SH-SY5Y (cell line): ENCODE results near the gene VTI1A.

ENCODE experiments used
- GATA2 ChIP-seq: IDR thresholded peaks from 2 replicates; pipeline ENCODE4 v1.6.1; 2011; ENCODE audit warnings: mild to moderate bottlenecking, low read depth, low read length
- GATA3 ChIP-seq: IDR thresholded peaks from 2 replicates; pipeline ENCODE4 v1.6.1; 2011; ENCODE audit warnings: low read depth, mild to moderate bottlenecking, low read length, moderate library complexity

Gene VTI1A

DNA sequence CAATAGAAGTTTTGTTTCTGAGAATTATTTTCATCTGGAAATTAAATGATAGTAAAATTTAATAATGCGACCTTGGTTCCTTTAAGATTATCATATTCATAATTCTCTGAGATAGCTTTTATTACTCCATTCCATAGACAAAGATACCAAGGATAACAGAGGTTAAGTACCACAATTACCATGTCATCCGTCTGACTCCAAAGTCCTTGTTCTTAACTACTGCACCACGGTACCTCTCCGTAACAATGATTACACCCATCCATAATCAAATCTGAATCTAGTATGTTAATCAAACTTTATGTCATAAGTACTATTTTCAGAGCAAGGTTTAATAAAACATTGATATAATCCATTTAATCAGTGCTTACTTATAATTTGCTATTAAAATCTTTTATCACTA is 8.7 kb upstream of the VTI1A start:
- TF ChIP-seq GATA3 (no peak), GATA2 (no peak)

DNA sequence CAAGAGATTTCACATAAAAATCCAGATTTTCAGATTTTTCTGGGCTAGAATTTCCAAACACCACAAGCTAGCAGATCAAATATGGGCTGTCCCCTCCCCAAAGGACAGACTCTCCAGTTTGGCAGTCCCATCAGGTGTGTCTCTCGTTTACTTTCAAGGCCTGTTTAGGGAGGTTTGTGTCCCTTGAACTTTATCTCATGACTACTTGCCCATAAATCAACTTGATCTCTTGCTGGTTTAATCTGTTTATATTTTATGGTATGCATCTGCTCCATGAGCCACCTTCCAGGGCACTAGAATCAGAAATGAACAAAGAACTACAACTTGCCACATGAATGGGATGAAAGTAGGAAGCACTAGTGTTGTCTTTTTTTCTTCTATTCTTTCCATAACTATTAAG is 5.5 kb upstream of the VTI1A start:
- TF ChIP-seq GATA3: no peak
- TF ChIP-seq GATA2: no peak

DNA sequence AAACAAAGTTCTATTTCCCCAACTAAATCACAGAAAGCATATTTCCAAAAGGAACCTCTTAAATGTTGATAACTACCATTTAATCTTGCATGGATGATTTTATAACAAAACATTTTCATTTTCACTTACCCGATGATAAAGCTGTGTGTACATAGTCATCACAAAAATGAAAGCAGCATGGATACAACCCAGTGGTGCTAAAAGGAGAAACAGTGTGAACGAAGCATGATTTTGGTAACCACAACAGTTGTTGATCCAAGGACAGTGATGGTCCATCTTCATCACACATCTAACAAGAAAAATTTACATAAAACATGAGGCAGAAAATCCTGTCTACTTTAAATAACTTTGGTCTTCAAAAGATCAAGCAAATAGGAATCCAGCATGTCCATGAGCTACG is 5.0 kb upstream of the VTI1A start:
- TF ChIP-seq GATA2: no peak
- TF ChIP-seq GATA3: no peak

DNA sequence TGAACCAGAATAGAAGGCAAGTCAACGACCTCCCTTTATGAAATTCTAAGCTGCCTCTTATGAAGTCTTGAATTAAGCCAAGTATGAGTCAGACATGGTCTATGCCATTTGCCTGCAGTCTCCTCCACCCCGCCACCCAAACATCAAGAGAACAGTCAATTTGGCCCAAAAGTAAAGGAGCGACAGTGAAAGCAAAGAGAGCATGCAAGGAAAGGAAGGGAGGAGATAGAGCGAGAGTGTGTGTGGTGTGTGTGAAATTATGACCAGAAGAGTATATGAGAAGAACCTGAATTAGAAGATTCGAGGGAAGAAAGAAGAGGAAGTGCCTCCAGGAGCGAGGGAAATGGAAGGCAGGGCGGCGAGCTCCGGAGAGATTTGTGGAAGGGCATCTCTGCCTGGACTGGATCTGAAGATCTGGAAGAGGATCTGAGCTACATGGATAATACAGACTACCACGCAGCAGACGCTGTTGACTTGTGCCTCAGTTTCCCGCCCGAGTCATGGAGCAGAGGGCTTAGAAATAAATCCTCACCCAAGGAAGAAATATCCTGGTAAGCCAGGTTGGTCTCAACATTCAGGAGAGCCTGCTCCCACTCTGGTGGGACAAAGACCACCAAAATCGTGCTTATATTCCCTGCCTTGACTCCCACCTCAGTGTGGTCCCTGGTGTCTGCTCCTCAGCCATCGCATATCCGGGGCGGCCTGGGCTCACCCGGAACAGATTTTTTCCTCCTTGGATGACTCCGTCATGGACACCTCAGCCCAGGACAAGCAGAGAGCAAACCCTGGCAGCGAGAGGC is 760 bp upstream of the VTI1A start:
- no peak for TF ChIP-seq GATA3
- TF ChIP-seq GATA2: no peak

DNA sequence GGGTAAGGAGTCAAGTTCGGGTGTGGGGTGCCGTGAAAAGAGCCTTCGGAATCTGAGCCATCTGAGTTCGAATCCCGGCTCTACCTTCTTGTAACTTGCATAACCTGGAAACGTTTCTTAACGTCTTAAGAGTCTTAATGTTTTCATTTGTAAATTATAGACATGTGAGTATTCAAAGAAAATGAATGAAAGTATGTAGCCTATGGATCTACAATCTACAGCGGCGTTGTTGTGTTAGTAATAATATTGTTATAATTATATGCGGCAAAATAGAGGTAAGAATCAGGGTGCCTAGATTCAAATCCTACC is 559 bp downstream of the VTI1A start:
- TF ChIP-seq GATA2 (no peak), GATA3 (no peak)

DNA sequence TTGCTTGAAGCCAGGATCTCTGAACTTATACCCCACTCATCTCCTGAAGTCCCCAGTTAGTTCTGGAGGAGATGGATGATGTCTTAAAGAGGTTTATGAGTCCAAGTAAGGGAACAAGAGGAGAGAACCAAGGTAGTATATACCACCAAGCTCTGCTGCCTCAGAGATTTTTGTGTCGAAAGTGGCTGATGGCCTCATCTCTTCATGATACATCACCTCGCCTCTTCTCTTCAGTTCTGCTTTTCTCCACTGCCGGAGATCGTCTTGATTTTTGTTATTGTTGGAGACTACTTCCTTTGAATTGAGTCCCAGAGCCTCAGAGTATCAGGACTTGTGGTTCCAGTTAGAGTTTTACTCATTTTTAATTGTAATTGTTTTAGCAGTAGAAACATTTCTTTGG is 1.9 kb downstream of the VTI1A start:
- no peak for TF ChIP-seq GATA2
- TF ChIP-seq GATA3: no peak

DNA sequence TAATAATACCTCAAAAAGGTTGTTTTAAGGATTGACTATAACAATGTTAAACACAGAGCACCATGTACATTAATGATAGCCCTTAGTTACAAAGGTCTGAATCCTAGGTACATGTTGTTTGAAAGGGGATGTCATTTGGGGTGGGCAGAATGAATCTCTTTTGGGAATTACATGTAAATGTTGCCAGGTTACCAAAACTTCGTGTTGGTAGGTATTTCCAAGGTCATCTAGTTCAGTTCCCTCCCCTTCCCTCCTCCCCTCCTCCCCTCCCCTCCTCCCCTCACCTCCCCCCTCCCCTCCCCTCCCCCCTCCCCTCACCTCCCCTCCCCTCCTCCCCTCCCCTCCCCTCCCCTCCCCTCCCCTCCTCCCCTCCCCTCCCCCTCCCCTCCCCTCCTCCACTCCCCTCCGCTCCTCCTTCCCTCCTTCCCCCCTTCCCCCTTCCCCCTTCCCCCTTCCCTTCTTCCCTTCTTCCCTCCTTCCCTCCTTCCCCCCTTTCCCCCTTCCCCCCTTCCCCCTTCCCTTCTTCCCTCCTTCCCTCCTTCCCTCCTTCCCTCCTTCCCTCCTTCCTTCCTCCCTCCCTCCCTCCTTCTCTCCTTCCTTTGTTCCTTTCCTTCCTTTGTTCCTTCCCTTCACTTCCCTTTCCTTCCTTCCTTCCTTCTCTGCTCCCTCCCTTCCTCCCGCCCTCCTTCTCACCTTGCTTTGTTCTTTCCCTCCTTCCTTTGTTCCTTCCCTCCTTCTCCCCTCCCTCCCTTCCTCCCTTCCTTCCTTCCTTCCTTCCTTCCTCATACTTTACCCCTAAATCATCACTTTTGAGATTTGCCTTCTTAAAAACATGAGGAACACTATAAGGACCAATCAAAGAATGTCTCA is 8.1 kb downstream of the VTI1A start:
- TF ChIP-seq GATA2: no peak
- TF ChIP-seq GATA3: no peak

DNA sequence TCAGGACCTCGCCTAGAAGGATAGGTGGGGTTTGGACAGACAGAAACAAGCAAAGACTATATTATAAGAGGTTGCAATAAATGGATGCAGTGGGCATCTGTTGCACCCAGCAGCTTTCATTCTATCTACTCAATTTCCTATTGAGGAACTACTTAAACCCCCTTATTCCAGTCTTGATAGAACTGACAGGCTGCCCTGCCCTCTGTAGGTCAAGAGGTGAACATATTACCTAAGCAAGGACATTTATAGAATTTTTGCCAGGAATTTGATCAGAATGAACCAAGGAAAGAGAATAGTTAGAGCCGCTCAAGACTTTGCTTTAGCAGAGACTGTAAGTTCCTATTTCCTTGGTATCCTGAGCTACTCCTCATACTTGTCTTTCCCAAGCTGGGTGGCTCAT is 9.5 kb downstream of the VTI1A start:
- no peak for TF ChIP-seq GATA3
- TF ChIP-seq GATA2: no peak

DNA sequence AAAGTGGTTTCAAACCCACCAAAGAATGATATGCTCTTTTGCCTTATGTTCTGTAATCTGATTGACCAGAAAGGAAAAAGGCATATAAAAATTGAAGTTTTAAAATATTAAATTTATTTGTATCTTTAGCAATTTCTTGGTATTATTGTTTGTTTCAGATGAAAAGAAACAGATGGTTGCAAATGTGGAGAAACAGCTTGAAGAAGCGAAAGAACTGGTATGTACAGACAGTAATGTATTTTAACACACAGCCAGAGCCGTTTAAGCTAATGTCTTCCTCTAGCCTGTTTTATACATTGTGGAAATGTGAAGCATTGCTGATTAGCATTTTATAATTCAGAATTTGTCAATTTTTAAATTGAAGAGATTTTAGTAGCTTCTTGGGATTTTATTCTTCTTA is 13.4 kb downstream of the VTI1A start:
- no peak for TF ChIP-seq GATA3
- no peak for TF ChIP-seq GATA2

DNA sequence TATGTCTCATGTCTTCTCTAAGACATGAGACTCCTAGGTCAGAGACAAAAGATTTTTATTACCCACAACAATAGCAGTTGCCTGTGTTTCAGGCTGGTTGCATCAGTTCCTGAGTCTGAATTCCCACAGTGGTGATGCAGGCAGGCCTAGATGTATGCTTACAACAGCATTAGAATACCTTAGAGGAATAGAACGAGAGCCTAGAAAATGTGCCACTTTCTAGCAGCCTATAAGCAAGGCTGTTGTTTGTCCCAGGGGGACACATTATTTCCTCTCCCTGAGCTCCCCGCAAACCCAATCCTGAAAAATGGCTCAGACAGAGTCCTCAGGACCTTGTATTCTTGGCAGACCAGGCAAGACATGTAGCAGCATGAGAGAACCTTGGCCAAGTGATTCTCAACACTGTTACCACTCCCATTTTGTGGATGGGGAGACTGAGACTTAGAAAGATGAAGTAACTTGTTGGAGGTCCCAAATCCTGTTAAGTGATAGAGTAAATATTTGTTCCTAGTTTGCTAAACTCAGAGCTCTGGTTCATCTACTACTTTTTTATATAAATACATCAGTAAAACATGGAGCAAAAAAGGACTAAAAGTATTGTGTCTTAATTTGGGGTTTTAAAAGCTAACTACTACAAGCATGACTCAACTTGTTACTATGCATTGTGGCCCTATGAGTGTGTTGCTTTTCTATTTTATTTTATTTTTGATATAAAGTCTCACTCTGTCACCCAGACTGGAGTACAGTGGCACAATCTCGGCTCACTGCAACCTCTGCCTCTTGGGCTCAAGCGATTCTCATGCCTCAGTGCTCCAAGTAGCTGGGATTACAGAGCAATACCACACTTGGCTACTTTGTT is 14.2 kb downstream of the VTI1A start:
- TF ChIP-seq GATA3 (no peak), GATA2 (no peak)

DNA sequence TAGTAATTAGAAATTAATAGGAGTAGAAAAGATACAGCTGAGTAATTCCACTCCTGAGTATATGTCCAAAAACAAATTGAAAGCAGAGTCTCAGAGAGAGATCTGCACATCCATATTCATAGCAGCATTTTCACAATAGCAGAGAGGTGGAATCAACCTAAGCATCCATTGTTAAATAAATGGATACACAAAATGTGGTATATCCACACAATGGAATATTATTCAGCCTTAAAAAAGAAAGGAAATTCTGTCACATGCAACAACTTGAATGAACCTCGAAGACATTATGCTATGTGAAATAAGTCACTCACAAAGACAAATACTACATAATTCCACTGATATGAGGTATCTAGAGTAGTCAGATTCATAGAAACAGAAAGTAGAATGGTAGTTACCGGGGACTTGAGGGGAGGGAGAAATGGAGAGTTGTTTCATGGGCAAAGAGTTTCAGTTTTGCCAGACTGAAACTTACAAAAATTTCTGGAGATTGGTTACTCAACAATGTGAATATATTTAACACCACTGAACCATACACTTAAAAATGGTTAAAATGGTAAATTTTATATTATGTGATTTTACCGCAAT is 18.4 kb downstream of the VTI1A start:
- TF ChIP-seq GATA3 (no peak), GATA2 (no peak)

DNA sequence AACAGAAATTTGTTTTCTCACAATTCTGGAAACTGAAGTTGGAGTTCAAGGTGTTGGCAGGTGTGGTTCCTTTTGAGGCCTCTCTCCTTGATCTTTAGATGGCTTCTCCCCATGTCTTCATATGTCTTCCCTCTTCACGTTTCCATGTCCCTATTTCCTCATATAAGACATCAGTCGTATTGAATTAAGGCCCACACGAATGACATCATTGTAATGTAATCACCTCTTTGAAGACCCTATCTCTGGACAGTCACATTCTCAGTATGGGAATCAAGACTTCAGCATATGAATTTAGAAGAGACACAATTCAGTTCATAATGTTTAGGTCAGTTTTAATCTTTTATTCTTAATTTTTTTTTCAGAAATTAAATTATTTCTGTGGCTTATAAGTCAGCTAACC is 19.8 kb downstream of the VTI1A start:
- no peak for TF ChIP-seq GATA2
- no peak for TF ChIP-seq GATA3

DNA sequence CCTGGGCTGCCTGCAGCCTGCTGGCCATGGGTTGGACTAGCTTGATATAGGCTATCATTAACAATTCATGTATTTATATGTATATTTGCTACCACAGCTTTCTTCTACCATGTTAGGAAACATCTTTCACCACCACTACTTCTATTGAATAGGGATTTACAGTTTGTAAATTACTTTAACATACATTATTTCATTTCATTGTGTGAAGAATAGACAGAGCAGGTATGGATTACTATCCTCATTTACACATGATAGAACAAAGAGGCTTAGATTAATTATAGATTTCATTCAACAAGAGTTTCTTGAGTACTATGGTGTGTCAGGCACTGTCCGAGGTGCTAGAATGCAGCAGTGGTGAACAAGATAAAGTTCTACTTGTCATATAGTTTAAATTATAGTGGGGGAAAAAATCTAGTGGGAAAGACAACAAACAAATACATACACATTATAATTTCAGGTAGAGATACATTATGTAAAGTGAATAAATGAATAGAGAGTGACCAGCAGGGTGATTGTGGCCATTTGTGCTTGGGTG is 20.6 kb downstream of the VTI1A start:
- TF ChIP-seq GATA2: no peak
- TF ChIP-seq GATA3: no peak

DNA sequence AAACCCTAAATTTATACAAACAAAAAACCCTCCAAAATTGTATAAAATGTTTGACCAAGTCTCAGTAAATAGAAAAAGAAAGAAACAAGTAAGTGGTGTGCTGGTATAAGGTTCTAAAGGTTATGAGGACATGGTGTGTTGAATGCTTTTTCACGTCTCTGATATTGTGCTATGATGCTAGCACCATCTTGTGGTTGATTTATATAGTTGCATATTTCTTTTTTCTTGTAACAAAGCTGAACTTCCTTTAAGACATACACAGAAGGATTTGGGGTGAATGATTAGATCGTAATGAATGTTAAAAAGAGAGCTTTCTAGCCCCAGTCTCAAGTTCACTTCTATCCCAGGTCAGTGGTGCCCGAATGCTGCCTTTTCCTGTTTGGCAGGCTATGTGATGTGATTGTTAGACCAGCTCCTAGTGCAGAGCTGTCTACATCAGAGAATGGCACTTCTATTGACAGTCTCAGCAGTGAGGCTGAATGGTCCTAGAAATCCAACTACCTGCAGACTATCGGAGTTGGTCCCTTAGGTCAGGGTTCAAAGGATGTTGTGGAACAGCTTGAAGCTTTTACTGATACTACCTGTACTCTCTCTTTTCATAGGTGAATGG is 25.0 kb downstream of the VTI1A start:
- TF ChIP-seq GATA2 (no peak), GATA3 (no peak)
